Mesendoderm (in vitro differentiated cells): Measurements from ENCODE around the gene MFAP2.

Experiments
- DNase-seq: peaks from one replicate; pipeline ENCODE4 v3.0.0; 2013
- H2AK5ac ChIP-seq: 2 replicates; pipeline ENCODE4 v1.6.1; 2013; ENCODE audit warnings: low read length, inconsistent platforms
- H2BK120ac ChIP-seq: 2 replicates; pipeline ENCODE4 v1.6.1; 2013; ENCODE audit warnings: low read depth, mild to moderate bottlenecking, low read length, moderate library complexity, mixed read lengths
- H2BK15ac ChIP-seq: replicated peaks from 2 replicates; pipeline ENCODE4 v1.6.1; 2013; ENCODE audit warnings: low read depth, mild to moderate bottlenecking, moderate library complexity
- H2BK5ac ChIP-seq: 2 replicates; pipeline ENCODE4 v1.6.1; 2013; ENCODE audit warnings: low read length, inconsistent platforms
- H3K18ac ChIP-seq: 2 replicates; pipeline ENCODE4 v1.6.1; 2013; ENCODE audit warnings: mild to moderate bottlenecking, low read length, mixed read lengths
- H3K23ac ChIP-seq: one replicate; pipeline ENCODE4 v1.6.1; 2013; ENCODE audit warnings: low read length
- H3K27ac ChIP-seq: 2 replicates; pipeline ENCODE4 v1.5.1; 2013; ENCODE audit warnings: low read depth, mild to moderate bottlenecking, inconsistent platforms, low read length, moderate library complexity
- H3K27me3 ChIP-seq: 2 replicates; pipeline ENCODE4 v1.6.1; 2013; ENCODE audit warnings: low read length, control low read depth, mild to moderate bottlenecking, inconsistent platforms; ENCODE audit not compliant: insufficient read depth, poor library complexity
- H3K36me3 ChIP-seq: 2 replicates; pipeline ENCODE4 v1.6.1; 2013; ENCODE audit warnings: low read length, inconsistent platforms; ENCODE audit not compliant: control insufficient read depth, insufficient read depth
- H3K4ac ChIP-seq: one replicate; pipeline ENCODE4 v1.6.1; 2013; ENCODE audit warnings: low read depth, mild to moderate bottlenecking, low read length, moderate library complexity
- H3K4me1 ChIP-seq: 2 replicates; pipeline ENCODE4 v1.6.1; 2013; ENCODE audit warnings: low read depth, low read length, inconsistent platforms; ENCODE audit not compliant: control insufficient read depth
- H3K4me2 ChIP-seq: 2 replicates; pipeline ENCODE4 v1.6.1; 2013; ENCODE audit warnings: low read length
- H3K4me3 ChIP-seq: 2 replicates; pipeline ENCODE4 v1.5.1; 2013; ENCODE audit warnings: mild to moderate bottlenecking, low read length
- H3K56ac ChIP-seq: one replicate; pipeline ENCODE4 v1.6.1; 2013; ENCODE audit warnings: low read length
- H3K79me1 ChIP-seq: 2 replicates; pipeline ENCODE4 v1.6.1; 2013; ENCODE audit warnings: low read length, inconsistent platforms
- H3K79me2 ChIP-seq: 2 replicates; pipeline ENCODE4 v1.6.1; 2013; ENCODE audit warnings: mild to moderate bottlenecking, low read length; ENCODE audit not compliant: control insufficient read depth, insufficient read depth
- H3K9ac ChIP-seq: 2 replicates; pipeline ENCODE4 v1.6.1; 2013; ENCODE audit warnings: low read length, inconsistent platforms
- H4K5ac ChIP-seq: one replicate; pipeline ENCODE4 v1.6.1; 2013; ENCODE audit warnings: low read length
- H4K8ac ChIP-seq: one replicate; pipeline ENCODE4 v1.6.1; 2013; ENCODE audit warnings: low read depth, mild to moderate bottlenecking, control low read depth, low read length, moderate library complexity
- WGBS: extraction: QIAGEN DNeasy Blood & Tissue Kit; methylation state at CpG from one replicate; pipeline ENCODE4 v1.1.7; 2013; ENCODE audit warnings: low lambda C conversion rate, missing lambda C conversion rate; ENCODE audit not compliant: insufficient coverage; ENCODE audit errors: extremely low coverage; 5-methylcytosine and 5-hydroxymethylcytosine counted together

Gene MFAP2

DNA sequence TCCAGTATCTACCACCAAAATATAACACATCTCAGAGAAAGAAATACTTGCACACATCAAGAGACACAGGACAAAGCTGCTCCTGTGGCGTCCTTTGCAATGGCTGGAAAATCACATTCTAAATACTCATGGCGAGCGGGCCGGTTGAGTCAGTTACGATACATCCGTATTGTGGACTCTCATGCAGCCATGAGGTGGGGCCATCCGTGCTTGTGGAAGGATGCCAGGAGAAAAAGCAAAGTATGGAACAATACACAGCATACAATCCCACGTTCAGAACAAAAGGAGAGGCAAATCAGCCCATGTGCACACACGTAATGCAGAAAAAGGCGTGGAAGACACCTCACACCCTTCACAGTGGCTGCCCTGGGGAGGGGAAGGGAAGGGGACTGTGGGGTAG lies 18.2 kb upstream of the MFAP2 start:
- Histone ChIP-seq H3K4me1 (no peaks in the 10 kb centered on the region), H3K79me1 (no peaks in the 10 kb centered on the region), H3K36me3 (peaks cover 6% of the 10 kb centered on the region), H3K27me3 (no peaks in the 10 kb centered on the region), H3K27ac (no peak overlapping the region), H4K8ac (no peak overlapping the region), H2BK15ac (no peak overlapping the region), H3K4me2 (no peak overlapping the region), H3K9ac (no peak overlapping the region), H3K4me3 (no peak overlapping the region), H3K56ac (no peak overlapping the region), H2AK5ac (no peak overlapping the region), H4K5ac (no peak overlapping the region), H3K79me2 (no peaks in the 10 kb centered on the region), H3K18ac (no peak overlapping the region), H2BK120ac (no peak overlapping the region), H3K4ac (no peak overlapping the region), H2BK5ac (no peak overlapping the region), H3K23ac (no peak overlapping the region)
- DNase-seq = no peak
- no CpG with 5 or more reads among the region's 10 CpGs for WGBS

DNA sequence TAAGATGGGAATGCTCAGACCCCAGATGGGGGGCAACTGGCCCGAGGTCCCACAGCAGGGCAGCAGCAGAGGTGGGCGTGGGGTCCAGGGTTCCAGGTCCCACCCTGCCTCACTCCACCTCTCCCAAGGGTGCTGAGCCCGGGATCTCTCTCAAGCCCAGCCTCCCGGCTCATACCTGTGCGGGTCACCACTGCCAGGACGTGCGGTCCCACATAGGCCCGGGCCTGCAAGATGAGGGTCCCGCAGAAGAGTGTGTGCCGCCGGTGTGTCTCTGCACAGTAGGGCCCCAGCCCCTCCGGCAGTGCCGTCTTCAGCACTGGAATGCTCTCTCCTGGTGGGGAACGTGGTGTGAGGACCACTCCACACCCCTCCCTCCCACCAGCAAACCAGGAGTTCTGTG lies 16.4 kb upstream of the MFAP2 start:
- no CpG with 5 or more reads among the region's 14 CpGs for WGBS
- Histone ChIP-seq H3K9ac (no peak overlapping the region), H3K4ac (no peak overlapping the region), H3K36me3 (peaks cover 6% of the 10 kb centered on the region), H3K27me3 (no peaks in the 10 kb centered on the region), H2BK120ac (no peak overlapping the region), H3K4me1 (no peaks in the 10 kb centered on the region), H3K27ac (no peak overlapping the region), H2BK5ac (no peak overlapping the region), H3K23ac (no peak overlapping the region), H2BK15ac (no peak overlapping the region), H4K8ac (no peak overlapping the region), H3K18ac (no peak overlapping the region), H2AK5ac (no peak overlapping the region), H3K56ac (no peak overlapping the region), H3K79me1 (no peaks in the 10 kb centered on the region), H4K5ac (no peak overlapping the region), H3K79me2 (no peaks in the 10 kb centered on the region), H3K4me3 (no peak overlapping the region), H3K4me2 (no peak overlapping the region)
- DNase-seq = no peak

DNA sequence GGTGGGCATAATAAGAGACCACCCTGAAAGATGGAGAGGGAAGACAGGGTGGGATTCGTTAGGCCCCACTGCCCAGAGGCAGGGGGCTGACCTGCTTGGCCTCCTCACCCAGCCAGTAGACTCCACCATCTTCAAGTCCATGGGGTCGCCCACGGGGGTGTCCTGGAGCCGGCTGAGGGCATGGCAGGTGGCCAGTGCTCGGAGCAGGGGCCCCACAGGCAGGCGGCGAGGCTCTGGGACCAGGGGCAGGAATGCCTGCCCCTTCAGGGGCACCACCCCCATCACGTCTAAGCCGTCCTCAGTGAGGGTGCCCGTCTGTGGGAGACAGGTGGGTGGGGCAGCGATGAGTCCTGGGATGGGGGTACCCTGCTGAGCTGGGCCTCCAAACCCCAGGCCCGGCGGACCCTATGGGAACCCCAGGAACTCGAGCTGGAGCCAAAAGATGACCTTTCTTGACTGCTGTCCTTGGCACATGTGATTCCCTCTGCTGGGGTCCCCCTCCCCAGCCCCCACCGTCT lies 13.2 kb upstream of the MFAP2 start:
- H3K9ac ChIP-seq = no peak overlapping the region
- H3K27ac ChIP-seq = no peak overlapping the region
- no peaks in the 10 kb centered on the region for H3K79me1 ChIP-seq
- H3K4me1 ChIP-seq = no peaks in the 10 kb centered on the region
- H3K4me2 ChIP-seq = no peak overlapping the region
- no peak overlapping the region for H3K4me3 ChIP-seq
- no peak overlapping the region for H2AK5ac ChIP-seq
- no peak overlapping the region for H3K4ac ChIP-seq
- no peaks in the 10 kb centered on the region for H3K79me2 ChIP-seq
- no peaks in the 10 kb centered on the region for H3K27me3 ChIP-seq
- H2BK120ac ChIP-seq = no peak overlapping the region
- H4K5ac ChIP-seq = no peak overlapping the region
- H3K36me3 ChIP-seq = peaks cover 3% of the 10 kb centered on the region
- H3K56ac ChIP-seq = no peak overlapping the region
- no peak overlapping the region for H4K8ac ChIP-seq
- H2BK15ac ChIP-seq = no peak overlapping the region
- WGBS = no CpG with 5 or more reads among the region's 15 CpGs
- H2BK5ac ChIP-seq = no peak overlapping the region
- H3K23ac ChIP-seq = no peak overlapping the region
- no peak for DNase-seq
- H3K18ac ChIP-seq = no peak overlapping the region

DNA sequence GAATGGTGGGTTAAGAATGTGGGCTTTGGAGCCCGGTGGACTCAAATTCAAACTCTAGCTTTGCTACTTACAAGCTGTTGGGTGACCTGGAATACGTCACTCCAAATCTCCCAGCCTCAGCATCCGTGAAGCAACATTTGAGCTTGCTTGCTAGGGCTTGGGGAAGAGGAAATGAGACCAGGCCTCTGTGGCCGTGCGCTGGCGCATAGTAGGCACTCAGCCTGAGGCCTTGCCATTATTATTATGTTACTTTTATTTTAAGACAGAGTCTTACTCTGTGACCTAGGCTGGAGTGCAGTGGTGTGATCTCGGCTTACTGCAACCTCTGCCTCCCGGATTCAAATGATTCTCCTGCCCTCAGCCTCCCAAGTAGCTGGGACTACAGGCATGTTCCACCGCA lies 12.3 kb upstream of the MFAP2 start:
- H3K79me2 ChIP-seq = no peaks in the 10 kb centered on the region
- no peak overlapping the region for H3K56ac ChIP-seq
- no peak for DNase-seq
- no peak overlapping the region for H3K4ac ChIP-seq
- no peak overlapping the region for H2BK120ac ChIP-seq
- no CpG with 5 or more reads among the region's 9 CpGs for WGBS
- H2BK15ac ChIP-seq = no peak overlapping the region
- no peaks in the 10 kb centered on the region for H3K4me1 ChIP-seq
- no peak overlapping the region for H3K4me3 ChIP-seq
- H4K8ac ChIP-seq = no peak overlapping the region
- H3K4me2 ChIP-seq = no peak overlapping the region
- H2AK5ac ChIP-seq = no peak overlapping the region
- H3K27me3 ChIP-seq = no peaks in the 10 kb centered on the region
- no peak overlapping the region for H3K18ac ChIP-seq
- no peak overlapping the region for H4K5ac ChIP-seq
- peaks cover 2% of the 10 kb centered on the region for H3K36me3 ChIP-seq
- H3K23ac ChIP-seq = no peak overlapping the region
- no peak overlapping the region for H3K27ac ChIP-seq
- H2BK5ac ChIP-seq = no peak overlapping the region
- H3K9ac ChIP-seq = no peak overlapping the region
- H3K79me1 ChIP-seq = no peaks in the 10 kb centered on the region

DNA sequence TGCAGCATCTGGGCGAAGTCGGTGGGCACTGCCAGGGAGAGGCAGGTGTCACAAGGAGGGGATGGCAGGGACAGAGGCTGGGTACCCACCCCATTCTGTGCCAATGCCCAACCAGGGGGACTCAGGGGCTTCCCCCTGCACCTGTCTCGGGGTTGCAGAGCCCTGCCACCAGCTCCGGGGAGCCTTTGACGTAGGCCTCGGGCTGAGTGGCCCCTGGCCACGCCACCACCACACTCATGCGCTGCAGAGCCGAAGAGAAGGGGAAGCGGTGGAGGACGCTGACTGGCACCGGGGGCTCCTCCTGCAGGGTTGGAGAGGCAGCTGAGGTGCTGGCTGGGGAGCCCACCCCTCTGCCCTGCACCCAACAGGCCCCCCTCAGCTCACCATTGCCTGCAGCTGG lies 11.7 kb upstream of the MFAP2 start:
- H2BK5ac ChIP-seq = no peak overlapping the region
- no peak overlapping the region for H3K27ac ChIP-seq
- no CpG with 5 or more reads among the region's 12 CpGs for whole genome bisulfite sequencing
- H2BK120ac ChIP-seq = no peak overlapping the region
- H3K79me1 ChIP-seq = no peaks in the 10 kb centered on the region
- peaks cover 2% of the 10 kb centered on the region for H3K36me3 ChIP-seq
- H3K79me2 ChIP-seq = no peaks in the 10 kb centered on the region
- H2AK5ac ChIP-seq = no peak overlapping the region
- H3K56ac ChIP-seq = no peak overlapping the region
- H4K8ac ChIP-seq = no peak overlapping the region
- no peak overlapping the region for H3K9ac ChIP-seq
- DNase-seq = no peak
- no peak overlapping the region for H2BK15ac ChIP-seq
- no peak overlapping the region for H3K4me2 ChIP-seq
- H3K18ac ChIP-seq = no peak overlapping the region
- no peak overlapping the region for H4K5ac ChIP-seq
- H3K4me1 ChIP-seq = no peaks in the 10 kb centered on the region
- no peak overlapping the region for H3K23ac ChIP-seq
- no peak overlapping the region for H3K4me3 ChIP-seq
- H3K4ac ChIP-seq = no peak overlapping the region
- no peaks in the 10 kb centered on the region for H3K27me3 ChIP-seq

DNA sequence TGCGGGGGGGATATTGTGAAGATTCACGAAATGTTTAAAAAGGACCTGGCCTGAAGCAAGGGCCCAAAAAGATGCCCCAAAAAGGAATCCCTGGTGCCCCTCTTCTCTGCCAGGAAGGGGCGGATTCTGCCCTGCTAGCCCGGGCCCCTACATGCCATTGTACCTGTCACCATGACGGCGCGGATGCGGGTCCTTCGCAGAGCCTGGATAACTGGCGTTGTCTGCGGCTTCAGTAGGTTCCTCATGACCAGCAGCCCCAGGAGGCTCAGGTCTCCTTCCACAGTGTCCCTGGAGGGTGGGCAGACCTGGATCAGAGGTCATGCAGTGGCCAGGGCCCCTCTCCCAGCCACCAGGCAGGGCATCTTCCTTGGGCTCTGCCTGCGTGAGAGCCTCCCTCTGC lies 11.2 kb upstream of the MFAP2 start:
- Histone ChIP-seq H3K4me3 (no peak overlapping the region), H2BK120ac (no peak overlapping the region), H2BK5ac (no peak overlapping the region), H3K9ac (no peak overlapping the region), H3K4me2 (no peak overlapping the region), H3K27ac (no peak overlapping the region), H3K4me1 (no peaks in the 10 kb centered on the region), H4K8ac (no peak overlapping the region), H2BK15ac (no peak overlapping the region), H3K18ac (no peak overlapping the region), H3K4ac (no peak overlapping the region), H3K56ac (no peak overlapping the region), H3K27me3 (no peaks in the 10 kb centered on the region), H3K23ac (no peak overlapping the region), H4K5ac (no peak overlapping the region), H3K36me3 (no peaks in the 10 kb centered on the region), H2AK5ac (no peak overlapping the region), H3K79me1 (no peaks in the 10 kb centered on the region), H3K79me2 (no peaks in the 10 kb centered on the region)
- no CpG with 5 or more reads among the region's 12 CpGs for WGBS
- no peak for DNase-seq
